Raji (cell line): Measurements from ENCODE around the gene PCDHA5.

Experiments
- POLR2A ChIP-seq: IDR thresholded peaks from 2 replicates; pipeline ENCODE4 v1.6.1; 2011; ENCODE audit warnings: low read depth, low read length, control low read depth; ENCODE audit not compliant: insufficient read depth

The PCDHA5 gene

GRCh38 chr5:140868721-140869554 is 47.5 kb downstream of the PCDHA5 start, which contains the start of gene PCDHA11:
PCDHA11 (plus strand) TSS chr5:140868957; CDS start chr5:140869104, 147 bp downstream.
- TF ChIP-seq POLR2A: no peak

- no peak for TF ChIP-seq POLR2A
Measured at GRCh38 chr5:140869555-140869886, 48.1 kb downstream of the PCDHA5 start.

- TF ChIP-seq POLR2A: no peak
Measured at GRCh38 chr5:140870221-140871201, 49.1 kb downstream of the PCDHA5 start.
